ENCODE measurements around the gene FBXO34. TPM values are rescaled to one million over a fixed set of nuclear protein-coding genes. Genes with fewer than 3 reads are reported as not detected.

FBXO34 gene
- polyA plus RNA-seq, 1 donor: 15.8 TPM

DNA sequence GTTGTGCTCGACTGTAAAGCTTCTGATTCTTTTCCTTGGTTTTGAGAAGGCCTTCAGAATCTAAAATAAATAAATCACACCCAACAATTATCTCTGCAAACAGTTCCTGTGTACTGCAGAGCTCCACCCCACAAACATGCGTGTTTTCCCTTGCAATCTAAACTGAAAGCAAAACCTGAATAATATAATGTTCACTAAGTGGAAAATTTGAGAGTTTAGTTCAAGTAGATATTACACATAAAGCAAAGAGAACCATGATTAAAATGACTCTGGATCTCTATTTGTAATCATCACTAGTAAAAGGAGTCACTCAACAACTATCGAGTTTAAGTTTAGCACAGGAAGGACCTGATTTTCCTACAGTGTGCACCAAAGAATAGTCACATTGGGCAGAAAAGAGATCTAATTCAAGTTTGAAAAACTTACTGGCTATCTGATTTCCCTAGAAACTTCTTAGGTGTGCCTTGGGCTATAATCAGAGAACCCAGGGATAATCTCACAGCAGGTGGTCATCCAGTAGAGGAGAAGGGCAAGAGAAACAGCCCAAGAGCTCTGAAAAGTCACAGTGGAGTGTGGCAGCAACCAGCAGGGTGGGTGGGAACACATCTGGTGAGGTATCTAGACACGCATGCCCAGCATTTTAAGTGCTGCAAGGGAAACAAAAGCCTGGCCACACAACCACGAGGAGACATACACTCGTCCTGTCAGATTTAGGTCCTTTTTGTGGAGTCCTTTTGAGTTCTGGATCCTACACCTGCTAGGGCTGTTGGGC is 115.0 kb downstream of the FBXO34 start:
- no peak for DNase-seq

DNA sequence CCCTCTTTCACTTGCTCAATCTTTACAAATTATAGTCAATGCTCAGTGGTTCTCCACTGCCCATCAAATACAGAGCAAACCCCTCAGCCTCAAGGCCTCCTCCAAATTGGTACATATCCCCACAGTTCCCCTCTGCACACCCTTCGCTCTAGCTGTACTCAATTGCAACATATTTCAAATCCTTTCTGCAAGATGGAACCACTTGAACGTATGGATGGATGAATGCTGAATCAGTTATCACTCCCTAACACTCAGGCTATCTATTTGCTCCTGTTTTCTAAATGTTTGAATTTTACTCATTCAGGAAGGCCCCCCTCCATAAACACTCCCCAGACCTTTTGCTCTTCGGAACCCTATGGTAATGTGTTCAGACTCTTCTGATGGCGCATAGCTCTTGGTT is 115.9 kb downstream of the FBXO34 start:
- no peak for DNase-seq

DNA sequence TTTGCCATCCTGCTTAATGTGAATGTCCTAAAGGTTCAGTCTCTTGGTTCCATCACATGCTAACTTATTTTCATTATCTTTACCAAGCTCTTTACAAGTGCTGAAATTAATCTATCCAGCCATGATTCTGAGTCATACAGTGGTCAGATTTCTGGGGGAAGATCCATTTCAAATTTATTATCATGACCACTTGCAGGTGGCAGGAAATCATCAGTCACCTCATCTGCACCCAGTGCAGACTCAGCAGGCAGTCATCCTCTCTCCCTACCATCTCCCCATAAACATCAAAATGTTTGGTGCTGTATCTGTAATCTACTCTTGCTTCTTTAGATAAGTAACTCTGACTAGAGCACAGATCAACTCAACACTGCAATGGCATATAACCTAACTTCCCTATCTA is 116.9 kb downstream of the FBXO34 start:
- no peak for DNase-seq

DNA sequence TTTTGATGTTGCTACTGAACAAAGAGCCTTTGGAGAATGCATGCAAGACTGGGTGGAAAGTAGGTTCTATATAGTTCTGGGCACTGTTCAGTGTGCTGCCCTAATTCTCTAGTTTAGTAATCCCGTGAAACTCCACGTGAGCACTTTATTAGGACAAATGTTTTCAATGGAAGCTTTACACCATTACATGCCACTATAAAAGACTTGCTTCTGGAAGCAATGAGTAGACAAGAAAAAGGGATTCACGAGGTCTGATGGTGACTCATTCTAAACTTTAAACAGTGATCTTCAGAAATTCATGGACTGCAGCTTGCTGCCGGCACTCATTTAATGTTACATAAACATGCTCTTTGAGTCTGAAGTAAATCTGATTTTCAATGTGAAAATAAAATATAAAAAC is 118.1 kb downstream of the FBXO34 start:
- no peak for DNase-seq

DNA sequence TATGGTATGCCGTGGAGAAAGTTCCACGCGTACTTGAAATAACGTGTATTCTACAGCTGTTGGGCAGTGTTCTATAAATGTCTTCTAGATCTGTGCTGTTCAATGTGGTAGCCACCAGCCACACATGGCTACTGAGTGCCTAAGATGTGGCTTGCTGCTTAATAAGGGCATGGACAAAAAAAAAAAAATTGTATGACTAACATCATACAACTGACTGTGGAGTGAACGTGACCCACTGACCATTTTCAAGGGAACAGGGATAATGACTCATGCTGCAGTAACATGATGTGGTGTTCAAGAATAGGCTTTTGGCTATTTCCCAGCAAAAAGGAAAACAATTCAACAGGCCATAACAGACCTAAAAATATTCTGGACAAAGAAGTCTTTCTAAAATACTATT is 127.5 kb downstream of the FBXO34 start:
- peak; percentile 9 for DNase-seq

DNA sequence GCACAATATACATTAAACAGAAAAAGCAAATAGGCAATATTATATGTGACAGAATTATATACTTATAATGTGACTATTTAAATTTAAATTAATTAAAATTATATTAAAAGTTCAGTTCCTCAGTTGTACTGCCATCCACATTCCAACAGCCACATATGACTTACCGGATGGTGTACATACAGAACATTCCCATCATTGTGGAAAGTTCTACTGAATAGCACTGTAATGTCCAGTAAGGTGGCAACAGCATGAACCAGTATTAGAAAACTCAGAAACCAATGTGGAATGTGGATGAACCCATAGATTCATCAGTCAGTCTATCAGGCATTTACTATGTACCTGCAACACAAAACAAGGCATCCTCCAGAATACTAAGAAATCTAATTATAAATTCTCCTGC is 128.0 kb downstream of the FBXO34 start:
- DNase-seq: no peak

DNA sequence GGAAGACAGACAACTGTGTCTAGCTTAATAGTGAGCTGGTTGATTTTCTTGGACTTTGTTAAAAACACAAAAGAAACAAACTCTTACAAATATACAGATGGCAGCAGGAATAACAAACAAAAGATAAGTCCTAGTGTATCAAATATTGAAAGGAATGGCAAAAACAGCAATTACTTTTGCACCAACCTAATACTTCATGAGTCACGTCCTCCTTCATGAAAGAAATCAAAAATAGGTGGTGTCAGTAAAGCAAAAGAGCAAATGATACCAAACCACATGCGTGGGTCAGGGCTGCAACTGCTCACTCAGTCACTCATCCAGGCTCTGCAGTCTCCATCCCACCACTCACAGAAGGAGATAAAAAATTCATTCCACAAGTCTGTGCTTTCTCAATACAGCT is 128.6 kb downstream of the FBXO34 start:
- DNase-seq: no peak

DNA sequence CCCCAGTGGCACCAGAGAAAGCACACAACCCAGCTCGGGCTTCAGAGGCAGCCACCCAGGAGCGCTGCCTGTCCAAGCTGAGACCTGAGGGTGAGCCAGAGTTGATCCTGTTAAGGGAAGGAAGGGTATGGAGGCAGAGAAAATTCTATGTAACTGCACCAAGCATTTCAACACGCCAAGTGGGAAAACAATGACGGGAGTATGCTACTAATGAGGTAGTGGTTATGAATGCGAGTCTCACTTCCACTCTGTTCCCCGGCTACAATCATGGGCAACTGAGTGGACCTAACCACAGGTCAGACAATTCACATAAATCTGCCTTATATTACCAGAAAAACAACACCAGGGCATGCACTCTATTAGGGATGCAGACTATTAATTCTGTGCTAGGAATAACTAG is 130.5 kb downstream of the FBXO34 start:
- no peak for DNase-seq

Other genes with a start within 250 kb of the FBXO34 start
- gene WDHD1, start 244.3 kb upstream of the FBXO34 start, polyA plus RNA-seq (ENCODE audit: insufficient read length): 7.9 TPM
- gene SOCS4, start 244.2 kb upstream of the FBXO34 start, polyA plus RNA-seq (ENCODE audit: insufficient read length): 8.8 TPM
- 66.6 TPM for gene MAPK1IP1L, start 219.8 kb upstream of the FBXO34 start, polyA plus RNA-seq (ENCODE audit: insufficient read length)
- gene LGALS3, start 142.2 kb upstream of the FBXO34 start, polyA plus RNA-seq (ENCODE audit: insufficient read length): 41.9 TPM
- 8.3 TPM for gene DLGAP5, start 79.8 kb upstream of the FBXO34 start, polyA plus RNA-seq (ENCODE audit: insufficient read length)
- gene ATG14, start 140.4 kb downstream of the FBXO34 start, polyA plus RNA-seq (ENCODE audit: insufficient read length): 18.1 TPM
- gene TBPL2, start 169.2 kb downstream of the FBXO34 start, polyA plus RNA-seq (ENCODE audit: insufficient read length): not detected

Measured in hindlimb muscle (tissue), 1 donor.